A673 (cell line): ENCODE measurements around the gene PPM1M.

Experiments
- CTCF ChIP-seq: fragments of 300-800, 200-600 bp; sonication (generic); conservative IDR thresholded peaks from 2 replicates; pipeline ENCODE4 v1.5.1; 2017; ENCODE audit warnings: low read depth, mild to moderate bottlenecking, antibody characterized with exemption, low read length, moderate library complexity, mixed read lengths
- EZH2 ChIP-seq: fragments of 200-600 bp; sonication (generic); IDR thresholded peaks from 2 replicates; pipeline ENCODE4 v1.6.1; 2017; ENCODE audit warnings: borderline replicate concordance, low read depth, mild to moderate bottlenecking, mixed read lengths, antibody characterized with exemption, low read length; ENCODE audit not compliant: poor library complexity, severe bottlenecking

GRCh38 chr3:52248816-52249547, 3.4 kb downstream of the PPM1M start:
- TF ChIP-seq CTCF (no peak), EZH2 (no peak)
